NCI-H146 treated with DMSO at 0.1 percent for 48 hours (cell line): ENCODE results near the gene RNF13.
"Not testable (repeated sequence)": the region's sequence is repeated elsewhere in the genome, so short reads cannot be mapped to it uniquely, and the experiment has no call there.

Experiments used
- DNase-seq: peaks from one replicate; lab custom pipeline; 2025; ENCODE audit not compliant: unreplicated experiment; lab: John Stamatoyannopoulos, UW

The RNF13 gene

GRCh38 chr3:149800693-149801092 lies 12.3 kb upstream of the RNF13 start:
- no peak for DNase-seq

DNA sequence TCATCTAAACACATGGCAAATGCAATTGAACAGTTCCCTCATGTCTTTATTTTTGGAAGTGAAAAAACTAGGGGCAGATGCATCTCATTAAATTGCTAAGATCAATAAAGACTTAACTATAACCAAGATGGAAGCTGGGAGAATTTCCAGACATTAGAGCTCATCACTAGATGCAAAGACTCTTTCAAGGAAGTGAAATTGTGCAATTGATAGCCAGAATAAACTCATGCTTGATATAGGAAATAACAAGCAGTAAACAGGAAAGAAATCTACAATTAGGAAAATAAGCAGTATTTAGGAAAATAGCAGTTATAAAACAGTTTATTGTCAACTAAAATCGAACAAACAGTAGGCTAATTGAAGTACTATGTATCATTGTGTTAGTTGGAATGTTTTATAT lies 11.8 kb upstream of the RNF13 start:
- DNase-seq = no peak

DNA sequence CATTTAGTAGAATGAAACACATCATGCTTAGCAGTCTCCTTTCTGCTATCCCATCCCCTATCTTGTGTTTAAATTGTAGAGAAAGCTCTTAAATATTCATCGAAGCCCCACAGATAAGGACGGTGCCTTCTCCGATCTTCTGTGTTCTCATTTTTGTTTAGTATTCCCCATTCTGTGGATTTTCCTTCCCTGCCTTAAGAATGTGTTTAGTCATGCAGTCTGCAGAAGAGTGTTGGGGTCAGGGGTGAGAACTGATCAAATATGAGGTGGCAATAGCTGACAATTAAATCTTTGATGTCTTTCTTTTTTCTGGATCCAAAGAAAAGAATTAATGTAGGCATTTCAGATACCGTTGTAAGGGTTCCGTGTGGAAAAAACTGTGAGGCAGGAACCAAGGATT lies 11.4 kb upstream of the RNF13 start:
- DNase-seq = no peak

DNA sequence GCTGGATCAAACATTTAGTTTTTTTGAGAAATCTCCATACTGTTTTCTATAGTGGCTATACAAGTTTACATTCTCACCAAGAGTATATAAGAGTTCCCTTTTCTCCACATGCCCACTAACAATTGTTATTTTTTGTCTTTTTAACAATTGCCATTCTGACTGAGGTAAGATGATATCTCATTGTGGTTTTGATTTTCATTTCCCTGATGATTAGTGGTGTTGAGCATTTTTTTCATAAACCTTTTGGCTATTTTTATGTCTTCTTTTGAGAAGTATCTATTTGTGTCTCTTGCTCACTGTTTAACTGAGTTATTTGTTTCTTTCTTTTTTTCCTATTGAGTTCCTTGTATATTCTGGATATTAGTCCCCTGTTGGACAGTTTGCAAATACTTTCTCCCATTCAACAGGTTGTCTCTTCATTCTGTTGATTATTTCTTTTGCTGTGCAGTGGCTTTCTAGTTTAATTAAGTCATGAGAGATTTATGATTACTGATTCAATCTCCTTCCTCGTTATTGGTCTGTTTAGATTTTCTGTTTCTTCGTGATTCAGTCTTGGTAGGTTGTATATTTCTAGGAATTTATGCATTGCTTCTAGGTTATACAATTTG lies 6.7 kb upstream of the RNF13 start:
- DNase-seq = no peak

- peak; percentile 65 for DNase-seq
Measured at GRCh38 chr3:149808209-149808829, 4.7 kb upstream of the RNF13 start.

- no peak for DNase-seq
Measured at GRCh38 chr3:149809699-149810098, 3.3 kb upstream of the RNF13 start.

- DNase-seq = no peak
Measured at GRCh38 chr3:149810846-149811245, 2.2 kb upstream of the RNF13 start.

GRCh38 chr3:149812165-149812605 lies 830 bp upstream of the RNF13 start:
- DNase-seq = no peak

DNA sequence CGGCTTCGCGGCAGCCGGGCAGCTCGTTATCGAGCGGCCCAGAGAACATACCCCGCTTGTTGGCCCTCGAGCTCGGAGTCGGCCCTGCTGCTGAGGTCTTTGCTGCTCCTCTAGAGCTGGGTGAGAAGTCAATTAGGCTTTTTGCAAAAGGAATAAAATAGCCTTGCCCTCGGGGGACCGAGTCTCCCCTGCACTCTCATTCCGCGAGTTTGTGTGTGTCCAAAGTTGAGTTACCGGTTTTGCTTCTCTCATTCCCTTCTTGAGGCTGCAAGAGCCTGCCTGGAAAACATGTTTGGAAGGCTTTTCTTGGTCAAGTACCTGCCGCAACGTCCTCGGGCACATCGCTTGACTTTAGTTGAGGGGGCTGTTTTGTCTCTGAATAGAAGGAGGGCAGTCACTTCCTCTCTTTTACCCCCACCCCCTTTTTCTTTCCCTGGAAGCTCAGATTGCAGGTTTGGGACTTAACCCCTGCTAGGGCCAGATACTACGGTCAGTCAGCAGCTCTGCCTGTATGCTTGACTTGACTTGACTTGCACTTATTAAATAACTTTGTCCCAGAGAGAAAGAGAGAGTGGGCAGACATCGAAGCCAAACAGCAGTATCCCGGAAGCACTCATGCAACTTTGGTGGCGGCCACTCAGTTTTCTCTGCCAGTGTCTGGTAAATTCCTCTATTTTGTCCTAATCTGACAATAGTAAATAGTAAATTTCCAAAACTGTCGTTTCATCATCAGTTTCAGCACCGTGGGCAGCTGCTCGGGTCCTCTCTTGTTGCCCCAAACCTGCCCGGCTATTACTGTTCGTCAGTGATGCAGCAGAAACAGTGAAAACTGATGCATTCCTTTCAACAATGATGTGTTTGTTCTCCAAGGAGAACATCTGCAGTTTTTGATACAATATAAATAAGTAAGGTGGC lies 609 bp downstream of the RNF13 start:
- DNase-seq = peak; percentile 57

DNA sequence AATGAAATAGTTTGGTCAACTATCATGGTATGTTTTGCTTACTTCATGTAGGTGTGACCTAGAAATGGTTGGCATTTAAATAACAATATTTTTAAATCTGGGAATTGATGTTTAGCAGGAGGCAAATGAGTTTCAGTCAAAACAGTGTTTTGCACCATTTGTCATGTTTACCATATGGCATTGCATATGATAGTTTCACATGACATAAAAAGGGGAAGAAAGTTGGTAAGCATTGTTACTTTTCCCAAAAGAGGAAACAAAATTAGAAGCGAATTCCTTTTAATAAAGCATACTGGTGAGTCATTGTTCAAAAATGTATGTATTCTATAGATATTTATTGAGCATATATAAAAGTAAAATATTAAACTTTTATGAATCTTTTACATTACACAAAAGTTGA lies 2.3 kb downstream of the RNF13 start:
- DNase-seq = no peak

DNA sequence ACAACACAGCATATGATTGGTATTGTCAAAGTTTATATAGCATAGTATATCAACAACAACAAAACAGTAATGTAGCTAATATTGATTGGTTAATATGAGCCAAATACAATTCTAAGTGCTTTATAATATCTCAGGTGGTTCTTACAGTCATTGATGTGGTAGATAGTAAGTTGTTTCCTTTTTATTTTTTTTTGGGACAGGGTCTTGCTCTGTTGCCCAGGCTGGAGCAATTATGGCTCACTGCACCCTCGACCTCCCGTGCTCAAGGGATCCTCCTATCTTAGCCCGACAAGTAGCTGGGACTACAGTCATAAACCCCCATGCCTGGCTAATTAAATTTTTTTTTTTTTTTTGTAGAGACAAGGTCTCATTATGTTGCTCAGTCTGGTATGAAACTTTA lies 2.7 kb downstream of the RNF13 start:
- DNase-seq = no peak

- DNase-seq = no peak
Measured at GRCh38 chr3:149816311-149816710, 3.3 kb downstream of the RNF13 start.

- no peak for DNase-seq
Measured at GRCh38 chr3:149816986-149817385, 4.0 kb downstream of the RNF13 start.

GRCh38 chr3:149819432-149819831 lies 6.4 kb downstream of the RNF13 start:
- no peak for DNase-seq

GRCh38 chr3:149820183-149820582 lies 7.2 kb downstream of the RNF13 start:
- no peak for DNase-seq

GRCh38 chr3:149826636-149827035 lies 13.6 kb downstream of the RNF13 start:
- no peak for DNase-seq

- no peak for DNase-seq
Measured at GRCh38 chr3:149828390-149828789, 15.4 kb downstream of the RNF13 start.

GRCh38 chr3:149829631-149830030 lies 16.6 kb downstream of the RNF13 start:
- DNase-seq = not testable (repeated sequence)

GRCh38 chr3:149830902-149831301 lies 17.9 kb downstream of the RNF13 start:
- DNase-seq = no peak

DNA sequence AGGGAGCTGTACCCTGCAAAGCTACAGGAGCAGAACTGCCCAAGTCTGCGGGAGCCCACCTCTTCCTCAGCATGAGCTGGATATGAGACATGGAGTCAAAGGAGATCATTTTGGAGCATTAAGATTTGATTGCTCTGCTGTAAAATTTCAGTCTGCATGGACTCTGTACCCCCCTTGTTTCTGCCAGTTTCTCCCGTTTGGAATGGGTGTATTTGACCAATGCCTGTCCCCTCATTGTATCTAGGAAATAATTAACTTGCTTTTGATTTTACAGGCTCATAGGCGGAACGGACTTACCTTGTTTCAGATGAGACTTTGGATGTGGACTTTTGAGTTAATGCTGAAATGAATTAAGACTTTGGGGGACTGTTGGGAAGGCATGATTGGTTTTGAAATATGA lies 18.3 kb downstream of the RNF13 start:
- DNase-seq = no peak

DNA sequence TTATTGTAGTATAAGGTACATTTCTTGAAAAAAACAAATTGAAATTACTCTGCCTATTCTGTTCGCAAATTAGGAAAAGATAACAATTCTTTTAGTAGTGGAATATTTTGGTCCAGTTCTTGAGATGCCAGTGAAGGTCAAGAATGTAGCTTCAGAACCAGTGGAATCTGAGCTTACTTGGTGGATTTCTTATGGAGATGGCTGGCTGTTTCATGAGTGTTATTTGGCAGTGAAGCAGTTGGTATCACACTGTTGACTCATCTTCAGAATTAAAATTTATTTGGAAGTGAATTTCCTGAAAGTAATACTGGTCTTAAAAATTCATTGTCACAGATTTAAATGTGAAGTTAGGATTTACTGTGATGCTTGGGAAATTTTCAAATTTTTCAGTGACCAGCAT lies 19.1 kb downstream of the RNF13 start:
- DNase-seq = no peak

- no peak for DNase-seq
Measured at GRCh38 chr3:149833241-149833640, 20.2 kb downstream of the RNF13 start.
